SK-N-MC (cell line): ENCODE data around the gene IL1F10.

Source experiments
- EZH2 ChIP-seq: fragments of 200-600 bp; sonication (generic); IDR thresholded peaks from one replicate; pipeline ENCODE4 v1.6.1; 2017; ENCODE audit warnings: antibody characterized with exemption
- FOXP2 ChIP-seq: optimal IDR thresholded peaks from 2 replicates; pipeline ENCODE3; 2011; ENCODE audit warnings: mild to moderate bottlenecking, moderate library complexity; ENCODE audit not compliant: insufficient read depth; ENCODE audit errors: extremely low read length, control extremely low read depth
- POLR2AphosphoS5 ChIP-seq: IDR thresholded peaks from 2 replicates; pipeline ENCODE4 v1.6.1; 2012; ENCODE audit warnings: mild to moderate bottlenecking, low read depth, low read length, borderline replicate concordance

GRCh38 chr2:113089916-113090315, 22.1 kb downstream of the IL1F10 start:
- no peak for TF ChIP-seq EZH2
- no peak for TF ChIP-seq POLR2AphosphoS5
- TF ChIP-seq FOXP2: no peak
